ENCODE results near the gene HOXA5.

DNA sequence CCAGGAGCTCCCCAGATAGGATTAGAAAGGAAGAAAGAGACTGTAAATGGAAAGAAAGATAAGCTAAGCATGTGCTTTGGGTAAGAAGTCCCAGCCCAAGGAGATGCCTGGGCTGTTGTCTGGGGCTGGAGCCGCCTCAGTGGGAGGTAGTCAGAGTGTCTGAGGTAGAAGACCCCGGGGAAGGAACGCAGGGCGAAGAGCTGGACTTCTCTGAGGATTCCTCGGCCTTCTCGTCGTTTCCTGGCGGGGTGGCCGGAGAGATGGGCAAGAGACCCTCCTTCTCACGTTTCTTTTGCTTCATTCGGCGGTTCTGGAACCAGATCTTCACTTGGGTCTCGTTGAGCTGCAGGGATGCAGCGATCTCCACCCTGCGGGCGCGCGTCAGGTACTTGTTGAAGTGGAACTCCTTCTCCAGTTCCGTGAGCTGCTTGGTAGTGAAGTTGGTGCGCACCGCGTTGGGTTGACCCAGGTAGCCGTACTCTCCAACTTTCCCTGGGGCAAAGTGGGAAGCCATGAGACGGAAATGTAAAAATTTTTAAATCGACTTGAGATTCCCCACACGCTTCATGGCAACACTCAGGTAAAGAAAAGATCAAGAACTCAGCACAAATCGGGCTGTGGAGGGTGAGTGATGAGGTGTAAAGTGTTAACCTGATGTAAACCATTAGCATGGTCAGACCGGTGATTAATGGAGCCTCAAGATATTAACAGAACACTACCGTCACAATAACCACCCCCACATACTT is 49.0 kb downstream of the HOXA5 start:
- TF ChIP-seq POLR2A (IDR thresholded peaks at IDR 0.05) (no peak), POLR2AphosphoS5 (IDR thresholded peaks at IDR 0.05) (no peak)
- TF ChIP-seq, protein P1, sequence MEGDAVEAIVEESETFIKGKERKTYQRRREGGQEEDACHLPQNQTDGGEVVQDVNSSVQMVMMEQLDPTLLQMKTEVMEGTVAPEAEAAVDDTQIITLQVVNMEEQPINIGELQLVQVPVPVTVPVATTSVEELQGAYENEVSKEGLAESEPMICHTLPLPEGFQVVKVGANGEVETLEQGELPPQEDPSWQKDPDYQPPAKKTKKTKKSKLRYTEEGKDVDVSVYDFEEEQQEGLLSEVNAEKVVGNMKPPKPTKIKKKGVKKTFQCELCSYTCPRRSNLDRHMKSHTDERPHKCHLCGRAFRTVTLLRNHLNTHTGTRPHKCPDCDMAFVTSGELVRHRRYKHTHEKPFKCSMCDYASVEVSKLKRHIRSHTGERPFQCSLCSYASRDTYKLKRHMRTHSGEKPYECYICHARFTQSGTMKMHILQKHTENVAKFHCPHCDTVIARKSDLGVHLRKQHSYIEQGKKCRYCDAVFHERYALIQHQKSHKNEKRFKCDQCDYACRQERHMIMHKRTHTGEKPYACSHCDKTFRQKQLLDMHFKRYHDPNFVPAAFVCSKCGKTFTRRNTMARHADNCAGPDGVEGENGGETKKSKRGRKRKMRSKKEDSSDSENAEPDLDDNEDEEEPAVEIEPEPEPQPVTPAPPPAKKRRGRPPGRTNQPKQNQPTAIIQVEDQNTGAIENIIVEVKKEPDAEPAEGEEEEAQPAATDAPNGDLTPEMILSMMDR (IDR thresholded peaks at IDR 0.05): no peak
